ENCODE data around the gene VTI1A. TPM values are rescaled to one million over a fixed set of nuclear protein-coding genes. Genes with fewer than 3 reads are reported as not detected.

The VTI1A gene
- total and polyA plus RNA-seq, 9 of the 15 experiments (the other 6 are each of a cell fraction or from before 2014, with no cell fraction given): 9.3 to 21.4 (median 16.0) TPM

- TF ChIP-seq YY1 (IDR thresholded peaks at IDR 0.05; ENCODE audit: borderline replicate concordance in 1 of 3, control insufficient read depth in 1 of 3, extremely low read depth in 1 of 3, insufficient read depth in 3 of 3, insufficient read length in 1 of 3, insufficient replicate concordance in 2 of 3, low read depth in 1 of 3, low read length in 2 of 3): no peak
- no peak for TF ChIP-seq SMARCA4 (IDR thresholded peaks at IDR 0.05)
- no peak for TF ChIP-seq MYBL2 (IDR thresholded peaks at IDR 0.05; ENCODE audit: low read depth)
- no peak for TF ChIP-seq MYBL2 (CRISPR knock-in tag; IDR thresholded peaks at IDR 0.05; ENCODE audit: borderline replicate concordance)
- no peak for TF ChIP-seq SIN3B (IDR thresholded peaks at IDR 0.05; ENCODE audit: low read depth)
- no peak for TF ChIP-seq ZNF586 (CRISPR knock-in tag; conservative IDR thresholded peaks at IDR 0.05)
- TF ChIP-seq PTTG1 (tag; IDR thresholded peaks at IDR 0.05; ENCODE audit: low read depth): no peak
- TF ChIP-seq LCOR (CRISPR knock-in tag; IDR thresholded peaks at IDR 0.05): no peak
- no peak for TF ChIP-seq ZBTB1 (CRISPR knock-in tag; IDR thresholded peaks at IDR 0.05; ENCODE audit: borderline replicate concordance, low read depth)
- no peak for TF ChIP-seq CCNT2 (IDR thresholded peaks at IDR 0.05; ENCODE audit: borderline replicate concordance, extremely low read depth, insufficient read length, low read depth, low read length)
- TF ChIP-seq TEAD2 (tag; IDR thresholded peaks at IDR 0.05): no peak
- TF ChIP-seq NFE2L1 (tag; IDR thresholded peaks at IDR 0.05; ENCODE audit: borderline replicate concordance, low read depth): no peak
- no peak for TF ChIP-seq TOE1 (IDR thresholded peaks at IDR 0.05; ENCODE audit: borderline replicate concordance)
- TF ChIP-seq TOE1 (CRISPR knock-in tag; IDR thresholded peaks at IDR 0.05; ENCODE audit: borderline replicate concordance, low read depth): no peak
Measured at GRCh38 chr10:112807013-112807412, 360.0 kb downstream of the VTI1A start (continued).

All from K562 (cell line).